22Rv1 (cell line): ENCODE data around the gene ARAP1.

Source experiments
- H3K27ac ChIP-seq: fragments of 450-650 bp; 2 replicates; pipeline ENCODE4 v1.5.1; 2017
- CTCF ChIP-seq: fragments of 450-650 bp; IDR thresholded peaks from 2 replicates; pipeline ENCODE4 v1.5.1; 2017; ENCODE audit warnings: mild to moderate bottlenecking
- ZFX ChIP-seq: fragments of 450-650 bp; IDR thresholded peaks from 2 replicates; pipeline ENCODE4 v1.6.1; 2017; ENCODE audit warnings: antibody characterized with exemption, borderline replicate concordance

The ARAP1 gene

GRCh38 chr11:72777755-72778278, 25.6 kb upstream of the ARAP1 start:
- TF ChIP-seq ZFX (no peak), CTCF (no peak)
- H3K27ac ChIP-seq, result peak overlapping the region; percentile 98

- peak overlapping the region; percentile 98 for H3K27ac ChIP-seq
- TF ChIP-seq CTCF, result no peak
- TF ChIP-seq ZFX, result no peak
Observed at GRCh38 chr11:72776844-72777754, 24.9 kb upstream of the ARAP1 start.

- no peak for TF ChIP-seq CTCF
- no peak for TF ChIP-seq ZFX
- peak overlapping the region; percentile 98 for H3K27ac ChIP-seq
Observed at GRCh38 chr11:72776117-72776843, 24.1 kb upstream of the ARAP1 start.

GRCh38 chr11:72775288-72776110, 23.3 kb upstream of the ARAP1 start:
- peak overlapping the region; percentile 98 for H3K27ac ChIP-seq
- no peak for TF ChIP-seq ZFX
- TF ChIP-seq CTCF, result no peak

- TF ChIP-seq CTCF (no peak), ZFX (no peak)
- peak overlapping the region; percentile 31; the same call in 1 of the 2 replicates for H3K27ac ChIP-seq
Observed at GRCh38 chr11:72774499-72774898, 22.3 kb upstream of the ARAP1 start.

GRCh38 chr11:72773696-72774095, 21.5 kb upstream of the ARAP1 start:
- H3K27ac ChIP-seq, result no peak overlapping the region
- no peak for TF ChIP-seq ZFX
- TF ChIP-seq CTCF, result no peak
